Left ventricle myocardium inferior (tissue), 1 donor: Measurements from ENCODE around the gene PIGK. TPM values are rescaled to one million over a fixed set of nuclear protein-coding genes. Genes with fewer than 3 reads are reported as not detected.

Source experiments
- DNase-seq: peaks from one replicate; pipeline ENCODE4 v3.0.0-alpha.2; 2020
- H3K27ac ChIP-seq: fragments of 200-600 bp; replicated peaks from 2 replicates; pipeline ENCODE4 v1.8.0; 2021
- H3K27me3 ChIP-seq: fragments of 200-600 bp; 2 replicates; pipeline ENCODE4 v1.8.0; 2021; ENCODE audit warnings: low read depth
- H3K36me3 ChIP-seq: fragments of 200-600 bp; 2 replicates; pipeline ENCODE4 v1.8.0; 2021
- H3K4me1 ChIP-seq: fragments of 200-600 bp; 2 replicates; pipeline ENCODE4 v1.8.0; 2021
- H3K4me3 ChIP-seq: fragments of 200-600 bp; 2 replicates; pipeline ENCODE4 v1.8.0; 2021; ENCODE audit warnings: mild to moderate bottlenecking, moderate library complexity
- H3K9me3 ChIP-seq: fragments of 200-600 bp; replicated peaks from 2 replicates; pipeline ENCODE4 v1.8.0; 2021
- CTCF ChIP-seq: fragments of 200-600 bp; IDR thresholded peaks from 2 replicates; pipeline ENCODE4 v1.8.0; 2021; ENCODE audit warnings: antibody characterized with exemption, mild to moderate bottlenecking, borderline replicate concordance
- intact Hi-C: fragments of 100-400 bp; cut with micrococcal nuclease; formaldehyde crosslinking; loops from one replicate; pipeline ENCODE4 v1.11.0; 2022
- total RNA-seq: library from RNA; stranded (reverse); fragmentation: NEBNext Ultra II Directional; extraction: Animal tissue kit (Norgen Biotek cat#: 25700); gene quantifications from one replicate; pipeline ENCODE4 v1.2.1, GENCODE V29; 2021
- donor health status: DM: no; HTN: yes; CAD: no; lungs with severe emphysema.

Gene PIGK
- total RNA-seq, 1 donor from 2014 or later, result 31.1 TPM

DNA sequence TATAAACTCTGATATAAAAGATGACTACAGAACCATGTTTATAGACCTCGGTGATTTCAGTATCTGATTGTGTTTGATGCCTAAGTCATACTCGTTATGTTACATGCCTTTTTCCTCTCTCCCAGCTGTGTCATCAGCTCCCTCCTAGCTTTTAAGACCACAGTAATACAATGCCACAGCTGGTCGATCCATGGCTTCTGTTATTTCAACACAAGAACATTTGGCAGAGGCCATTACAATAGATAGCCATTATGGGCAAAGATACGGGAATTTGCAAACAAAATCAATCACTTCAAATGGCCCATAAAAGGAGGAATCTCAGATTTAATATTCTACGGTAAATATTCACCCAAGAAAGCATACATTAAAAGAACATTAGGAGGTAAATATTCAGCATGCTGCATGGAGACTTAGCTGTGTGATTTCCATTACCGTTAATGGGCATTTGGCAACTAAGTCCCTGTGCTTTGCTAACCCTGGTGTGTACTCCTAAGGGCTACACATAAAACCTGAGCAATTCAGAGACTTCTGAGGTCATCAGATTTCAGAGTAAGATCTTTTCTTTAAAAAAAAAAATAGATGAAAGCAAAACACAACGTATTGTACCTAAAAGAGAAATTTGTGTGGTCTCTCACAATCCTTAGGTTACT lies 153.4 kb downstream of the PIGK start:
- TF ChIP-seq CTCF, result no peak
- Histone ChIP-seq H3K27me3 (peaks cover 11% of the 10 kb centered on the region), H3K4me3 (no peak overlapping the region), H3K27ac (no peak overlapping the region), H3K9me3 (no peaks in the 10 kb centered on the region), H3K36me3 (no peaks in the 10 kb centered on the region), H3K4me1 (no peaks in the 10 kb centered on the region)
- DNase-seq, result no peak
- intact Hi-C loops, result no loop called here

GRCh38 chr1:77064246-77064645 lies 155.0 kb downstream of the PIGK start:
- Histone ChIP-seq H3K36me3 (no peaks in the 10 kb centered on the region), H3K27ac (no peak overlapping the region), H3K9me3 (no peaks in the 10 kb centered on the region), H3K27me3 (peaks cover 11% of the 10 kb centered on the region), H3K4me3 (no peak overlapping the region), H3K4me1 (no peaks in the 10 kb centered on the region)
- no peak for TF ChIP-seq CTCF
- intact Hi-C loops, result no loop called here
- no peak for DNase-seq

- Histone ChIP-seq H3K27ac (no peak overlapping the region), H3K36me3 (no peaks in the 10 kb centered on the region), H3K27me3 (peaks cover 11% of the 10 kb centered on the region), H3K4me3 (no peak overlapping the region), H3K9me3 (no peaks in the 10 kb centered on the region), H3K4me1 (no peaks in the 10 kb centered on the region)
- no peak for TF ChIP-seq CTCF
- intact Hi-C loops, result no loop called here
- DNase-seq, result no peak
Measured at GRCh38 chr1:77063118-77063517, 156.1 kb downstream of the PIGK start.

DNA sequence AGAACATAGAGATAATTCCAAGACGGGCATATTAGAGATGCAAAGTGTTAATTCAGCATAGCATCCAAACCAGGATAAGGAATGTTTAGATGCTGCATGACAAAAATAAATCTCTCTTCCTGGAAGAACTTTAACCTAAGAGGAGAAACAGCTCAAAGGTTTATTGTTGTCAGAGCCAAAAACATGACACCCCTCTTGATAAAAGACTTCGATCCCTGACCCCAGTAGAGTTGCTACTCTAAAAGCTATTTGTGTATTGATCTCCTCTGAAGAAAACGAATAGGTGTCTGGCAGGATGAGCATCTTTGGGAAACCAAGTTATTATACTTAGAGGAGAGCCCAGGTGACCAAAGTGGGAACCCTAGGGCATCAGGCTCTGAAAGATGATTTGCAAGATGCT lies 158.1 kb downstream of the PIGK start:
- no peak for TF ChIP-seq CTCF
- Histone ChIP-seq H3K27me3 (peaks cover 11% of the 10 kb centered on the region), H3K4me1 (no peaks in the 10 kb centered on the region), H3K4me3 (no peak overlapping the region), H3K27ac (no peak overlapping the region), H3K9me3 (no peaks in the 10 kb centered on the region), H3K36me3 (no peaks in the 10 kb centered on the region)
- intact Hi-C loops, result no loop called here
- DNase-seq, result no peak

DNA sequence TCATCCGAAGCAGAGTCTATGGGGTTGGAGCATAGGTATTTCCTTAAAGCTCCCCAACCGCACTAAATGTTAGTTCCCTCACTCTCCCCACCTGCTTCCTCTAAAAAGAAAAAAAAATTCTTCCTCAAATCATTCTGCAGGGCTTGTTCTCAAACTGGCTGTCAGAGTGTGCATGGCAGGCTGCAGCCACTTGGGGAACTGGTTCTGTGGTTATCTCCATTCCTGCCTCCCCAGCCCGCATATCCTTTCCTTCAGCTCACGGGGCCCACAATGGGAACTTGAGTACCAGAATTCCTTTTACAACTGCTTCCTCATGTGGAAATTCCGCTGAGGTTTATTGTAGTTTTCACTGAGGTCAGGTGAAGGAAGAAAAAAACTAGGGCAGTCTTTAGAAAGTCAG lies 159.2 kb downstream of the PIGK start:
- Histone ChIP-seq H3K36me3 (no peaks in the 10 kb centered on the region), H3K27me3 (peaks cover 11% of the 10 kb centered on the region), H3K27ac (no peak overlapping the region), H3K4me3 (no peak overlapping the region), H3K9me3 (no peaks in the 10 kb centered on the region), H3K4me1 (no peaks in the 10 kb centered on the region)
- no peak for TF ChIP-seq CTCF
- intact Hi-C loops, result no loop called here
- DNase-seq, result no peak
